ENCODE data around the gene GALNT13.

The GALNT13 gene

GRCh38 chr2:154267983-154268382, 396.3 kb downstream of the GALNT13 start:
- no peak overlapping the region for H3K4me3 ChIP-seq (ENCODE audit: low read length)
- H3K27ac ChIP-seq (ENCODE audit: low read length), result no peak overlapping the region
- H2AFZ ChIP-seq (ENCODE audit: low read depth, low read length), result no peak overlapping the region
- H3K4me2 ChIP-seq (ENCODE audit: low read length), result no peak overlapping the region
- no peaks in the 10 kb centered on the region for H3K27me3 ChIP-seq (ENCODE audit: low read depth, low read length)
- no peaks in the 10 kb centered on the region for H3K79me2 ChIP-seq (ENCODE audit: low read length)
- no peak for TF ChIP-seq EZH2phosphoT487 (IDR thresholded peaks at IDR 0.05; ENCODE audit: low read depth)
- no peak for TF ChIP-seq CTCF (IDR thresholded peaks at IDR 0.05; ENCODE audit: low read depth, low read length)
- H3K9ac ChIP-seq (ENCODE audit: low read length), result no peak overlapping the region
- no peaks in the 10 kb centered on the region for H4K20me1 ChIP-seq (ENCODE audit: insufficient read depth, low read length)
- H3K9me3 ChIP-seq (ENCODE audit: insufficient read depth, low read length), result no peaks in the 10 kb centered on the region
- H3K36me3 ChIP-seq (replicated peaks; ENCODE audit: low read depth, low read length), result no peaks in the 10 kb centered on the region
- H3K4me1 ChIP-seq (ENCODE audit: low read length), result no peaks in the 10 kb centered on the region

- H3K79me2 ChIP-seq (ENCODE audit: low read length), result no peaks in the 10 kb centered on the region
- no peaks in the 10 kb centered on the region for H3K9me3 ChIP-seq (ENCODE audit: insufficient read depth, low read length)
- TF ChIP-seq CTCF (IDR thresholded peaks at IDR 0.05; ENCODE audit: low read depth, low read length) (no peak), EZH2phosphoT487 (IDR thresholded peaks at IDR 0.05; ENCODE audit: low read depth) (no peak)
- no peak overlapping the region for H3K27ac ChIP-seq (ENCODE audit: low read length)
- H3K27me3 ChIP-seq (ENCODE audit: low read depth, low read length), result no peaks in the 10 kb centered on the region
- no peak overlapping the region for H3K4me3 ChIP-seq (ENCODE audit: low read length)
- H3K36me3 ChIP-seq (replicated peaks; ENCODE audit: low read depth, low read length), result no peaks in the 10 kb centered on the region
- H4K20me1 ChIP-seq (ENCODE audit: insufficient read depth, low read length), result no peaks in the 10 kb centered on the region
- H3K9ac ChIP-seq (ENCODE audit: low read length), result no peak overlapping the region
- H3K4me1 ChIP-seq (ENCODE audit: low read length), result no peaks in the 10 kb centered on the region
- H2AFZ ChIP-seq (ENCODE audit: low read depth, low read length), result no peak overlapping the region
- H3K4me2 ChIP-seq (ENCODE audit: low read length), result no peak overlapping the region
Measured at GRCh38 chr2:154280543-154280942, 408.8 kb downstream of the GALNT13 start.

- TF ChIP-seq EZH2phosphoT487 (IDR thresholded peaks at IDR 0.05; ENCODE audit: low read depth) (no peak), CTCF (IDR thresholded peaks at IDR 0.05; ENCODE audit: low read depth, low read length) (no peak)
- no peaks in the 10 kb centered on the region for H3K4me1 ChIP-seq (ENCODE audit: low read length)
- no peak overlapping the region for H2AFZ ChIP-seq (ENCODE audit: low read depth, low read length)
- no peak overlapping the region for H3K27ac ChIP-seq (ENCODE audit: low read length)
- no peak overlapping the region for H3K4me2 ChIP-seq (ENCODE audit: low read length)
- H3K27me3 ChIP-seq (ENCODE audit: low read depth, low read length), result no peaks in the 10 kb centered on the region
- H3K36me3 ChIP-seq (replicated peaks; ENCODE audit: low read depth, low read length), result no peaks in the 10 kb centered on the region
- no peak overlapping the region for H3K9ac ChIP-seq (ENCODE audit: low read length)
- H4K20me1 ChIP-seq (ENCODE audit: insufficient read depth, low read length), result no peaks in the 10 kb centered on the region
- 0 out of 2 replicates have a peak, but pooled peaks cover 3% of the 10 kb centered on the region for H3K9me3 ChIP-seq (ENCODE audit: insufficient read depth, low read length)
- H3K79me2 ChIP-seq (ENCODE audit: low read length), result no peaks in the 10 kb centered on the region
- no peak overlapping the region for H3K4me3 ChIP-seq (ENCODE audit: low read length)
Measured at GRCh38 chr2:154289870-154290269, 418.1 kb downstream of the GALNT13 start.

- H2AFZ ChIP-seq (ENCODE audit: low read depth, low read length), result no peak overlapping the region
- H3K4me3 ChIP-seq (ENCODE audit: low read length), result no peak overlapping the region
- H3K4me2 ChIP-seq (ENCODE audit: low read length), result no peak overlapping the region
- no peaks in the 10 kb centered on the region for H3K4me1 ChIP-seq (ENCODE audit: low read length)
- no peak overlapping the region for H3K27ac ChIP-seq (ENCODE audit: low read length)
- H3K27me3 ChIP-seq (ENCODE audit: low read depth, low read length), result no peaks in the 10 kb centered on the region
- no peaks in the 10 kb centered on the region for H3K9me3 ChIP-seq (ENCODE audit: insufficient read depth, low read length)
- no peaks in the 10 kb centered on the region for H3K79me2 ChIP-seq (ENCODE audit: low read length)
- no peaks in the 10 kb centered on the region for H3K36me3 ChIP-seq (replicated peaks; ENCODE audit: low read depth, low read length)
- TF ChIP-seq EZH2phosphoT487 (IDR thresholded peaks at IDR 0.05; ENCODE audit: low read depth), result no peak
- TF ChIP-seq CTCF (IDR thresholded peaks at IDR 0.05; ENCODE audit: low read depth, low read length), result no peak
- H4K20me1 ChIP-seq (ENCODE audit: insufficient read depth, low read length), result no peaks in the 10 kb centered on the region
- no peak overlapping the region for H3K9ac ChIP-seq (ENCODE audit: low read length)
Measured at GRCh38 chr2:154291511-154291910, 419.8 kb downstream of the GALNT13 start.

Data from OCI-LY3 (cell line).